OCI-LY3 (cell line): Measurements from ENCODE around the gene NFIA.

ENCODE experiments used
- H2AFZ ChIP-seq: fragments of 200-600, 300-600 bp; shearing (Covaris generic); 2 replicates; pipeline ENCODE4 v1.6.0; 2014; ENCODE audit warnings: antibody characterized with exemption, low read depth, low read length
- H3K27ac ChIP-seq: fragments of 200-600, 300-600 bp; sonication (generic); 2 replicates; pipeline ENCODE4 v1.5.1; 2014; ENCODE audit warnings: mild to moderate bottlenecking, low read length, moderate library complexity, mixed read lengths
- H3K27me3 ChIP-seq: fragments of 200-600, 300-600 bp; sonication (generic); 2 replicates; pipeline ENCODE4 v1.6.1; 2014; ENCODE audit warnings: low read depth, low read length, mixed read lengths
- H3K36me3 ChIP-seq: fragments of 200-600, 300-600 bp; sonication (generic); replicated peaks from 2 replicates; pipeline ENCODE3; 2014; ENCODE audit warnings: low read depth, low read length, mixed read lengths
- H3K4me1 ChIP-seq: fragments of 300-600, 200-600 bp; sonication (generic); 2 replicates; pipeline ENCODE4 v1.6.1; 2014; ENCODE audit warnings: low read length, mixed read lengths
- H3K4me2 ChIP-seq: fragments of 200-600, 300-600 bp; sonication (generic); 2 replicates; pipeline ENCODE4 v1.6.1; 2014; ENCODE audit warnings: low read length, mixed read lengths
- H3K4me3 ChIP-seq: fragments of 300-600, 200-600 bp; sonication (generic); 2 replicates; pipeline ENCODE4 v1.5.1; 2014; ENCODE audit warnings: antibody characterized with exemption, mild to moderate bottlenecking, low read length, moderate library complexity
- H3K79me2 ChIP-seq: fragments of 300-600, 200-600 bp; shearing (Covaris generic); 2 replicates; pipeline ENCODE4 v1.6.1; 2014; ENCODE audit warnings: mild to moderate bottlenecking, low read length, mixed read lengths
- H3K9ac ChIP-seq: fragments of 300-600, 200-600 bp; shearing (Covaris generic); 2 replicates; pipeline ENCODE4 v1.6.0; 2014; ENCODE audit warnings: mild to moderate bottlenecking, low read length, moderate library complexity
- H3K9me3 ChIP-seq: fragments of 200-600, 300-600 bp; shearing (Covaris generic); 2 replicates; pipeline ENCODE4 v1.6.1; 2014; ENCODE audit warnings: low read length, mixed read lengths; ENCODE audit not compliant: insufficient read depth
- H4K20me1 ChIP-seq: fragments of 200-600, 300-600 bp; sonication (generic); 2 replicates; pipeline ENCODE4 v1.6.1; 2016; ENCODE audit warnings: low read length, mixed read lengths; ENCODE audit not compliant: insufficient read depth
- EZH2phosphoT487 ChIP-seq: fragments of 200-600 bp; shearing (Covaris generic); IDR thresholded peaks from 2 replicates; pipeline ENCODE4 v1.6.1; 2018; ENCODE audit warnings: antibody characterized with exemption, mixed run types, low read depth
- TF ChIP-seq, protein P1 (sequence below): fragments of 200-600, 300-600 bp; sonication (generic); IDR thresholded peaks from 2 replicates; pipeline ENCODE4 v1.5.1; 2014; ENCODE audit warnings: antibody characterized with exemption, low read length, low read depth

Gene NFIA

DNA sequence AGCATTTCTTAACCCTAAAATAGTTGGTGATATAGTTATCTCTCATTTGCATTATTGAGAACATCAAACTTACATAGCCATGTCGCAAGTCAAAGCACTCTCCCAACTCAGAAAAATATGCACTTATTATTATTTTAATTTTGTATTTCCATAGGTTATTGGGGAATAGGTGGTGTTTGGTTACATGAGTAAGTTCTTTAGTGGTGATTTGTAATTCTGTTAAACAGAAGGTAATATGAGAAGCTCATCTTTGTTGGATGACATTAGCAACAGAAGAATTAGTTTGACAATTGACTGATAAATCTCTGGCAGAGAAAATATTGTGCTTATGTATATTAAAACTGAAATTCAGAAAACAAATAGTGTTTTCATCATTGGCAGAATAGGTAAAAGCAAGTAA is 154.8 kb downstream of the NFIA start:
- H3K9me3 ChIP-seq: no peaks in the 10 kb centered on the region
- H3K9ac ChIP-seq: no peak overlapping the region
- H4K20me1 ChIP-seq: no peaks in the 10 kb centered on the region
- H3K36me3 ChIP-seq: no peaks in the 10 kb centered on the region
- no peak overlapping the region for H2AFZ ChIP-seq
- TF ChIP-seq, protein P1, sequence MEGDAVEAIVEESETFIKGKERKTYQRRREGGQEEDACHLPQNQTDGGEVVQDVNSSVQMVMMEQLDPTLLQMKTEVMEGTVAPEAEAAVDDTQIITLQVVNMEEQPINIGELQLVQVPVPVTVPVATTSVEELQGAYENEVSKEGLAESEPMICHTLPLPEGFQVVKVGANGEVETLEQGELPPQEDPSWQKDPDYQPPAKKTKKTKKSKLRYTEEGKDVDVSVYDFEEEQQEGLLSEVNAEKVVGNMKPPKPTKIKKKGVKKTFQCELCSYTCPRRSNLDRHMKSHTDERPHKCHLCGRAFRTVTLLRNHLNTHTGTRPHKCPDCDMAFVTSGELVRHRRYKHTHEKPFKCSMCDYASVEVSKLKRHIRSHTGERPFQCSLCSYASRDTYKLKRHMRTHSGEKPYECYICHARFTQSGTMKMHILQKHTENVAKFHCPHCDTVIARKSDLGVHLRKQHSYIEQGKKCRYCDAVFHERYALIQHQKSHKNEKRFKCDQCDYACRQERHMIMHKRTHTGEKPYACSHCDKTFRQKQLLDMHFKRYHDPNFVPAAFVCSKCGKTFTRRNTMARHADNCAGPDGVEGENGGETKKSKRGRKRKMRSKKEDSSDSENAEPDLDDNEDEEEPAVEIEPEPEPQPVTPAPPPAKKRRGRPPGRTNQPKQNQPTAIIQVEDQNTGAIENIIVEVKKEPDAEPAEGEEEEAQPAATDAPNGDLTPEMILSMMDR: no peak
- no peak for TF ChIP-seq EZH2phosphoT487
- no peak overlapping the region for H3K4me3 ChIP-seq
- H3K27ac ChIP-seq: no peak overlapping the region
- H3K27me3 ChIP-seq: no peaks in the 10 kb centered on the region
- no peaks in the 10 kb centered on the region for H3K4me1 ChIP-seq
- no peaks in the 10 kb centered on the region for H3K79me2 ChIP-seq
- no peak overlapping the region for H3K4me2 ChIP-seq

DNA sequence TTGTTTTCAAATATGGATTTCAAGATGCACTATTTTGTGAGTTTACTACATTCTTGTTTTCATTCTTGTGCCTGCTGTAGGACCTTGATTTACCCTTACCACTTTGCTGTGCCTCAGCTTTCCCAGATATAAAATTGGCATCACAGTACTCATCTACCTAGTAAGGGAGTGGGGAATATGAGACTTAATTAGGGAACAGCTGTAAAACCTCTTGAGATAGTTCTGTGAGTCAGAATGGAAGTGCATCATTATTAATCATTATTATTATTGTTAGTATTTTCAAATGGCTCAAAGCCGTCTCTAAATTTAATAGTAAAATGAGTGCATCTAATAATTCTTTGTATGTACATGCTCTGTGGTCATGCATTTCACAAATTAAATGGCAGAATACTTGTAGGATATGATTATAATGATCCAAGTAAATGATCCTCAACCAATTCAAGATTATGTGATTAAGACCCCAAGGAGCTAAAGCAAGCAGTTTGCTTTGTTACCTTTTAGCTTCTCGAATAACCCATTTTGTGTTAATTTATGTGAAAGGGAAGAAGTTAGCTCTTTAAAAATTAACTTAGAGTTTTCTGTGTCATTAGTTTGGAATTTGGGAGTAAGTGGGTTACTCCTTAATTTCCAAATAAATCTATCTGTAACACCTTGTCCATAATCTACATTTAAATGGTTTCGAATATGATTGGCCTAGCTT is 155.4 kb downstream of the NFIA start:
- Histone ChIP-seq H3K27ac (no peak overlapping the region), H4K20me1 (no peaks in the 10 kb centered on the region), H3K4me2 (no peak overlapping the region), H3K4me1 (no peaks in the 10 kb centered on the region), H3K4me3 (no peak overlapping the region), H3K9ac (no peak overlapping the region), H3K79me2 (no peaks in the 10 kb centered on the region), H2AFZ (no peak overlapping the region), H3K27me3 (no peaks in the 10 kb centered on the region), H3K36me3 (no peaks in the 10 kb centered on the region), H3K9me3 (no peaks in the 10 kb centered on the region)
- TF ChIP-seq, protein P1: no peak
- no peak for TF ChIP-seq EZH2phosphoT487

DNA sequence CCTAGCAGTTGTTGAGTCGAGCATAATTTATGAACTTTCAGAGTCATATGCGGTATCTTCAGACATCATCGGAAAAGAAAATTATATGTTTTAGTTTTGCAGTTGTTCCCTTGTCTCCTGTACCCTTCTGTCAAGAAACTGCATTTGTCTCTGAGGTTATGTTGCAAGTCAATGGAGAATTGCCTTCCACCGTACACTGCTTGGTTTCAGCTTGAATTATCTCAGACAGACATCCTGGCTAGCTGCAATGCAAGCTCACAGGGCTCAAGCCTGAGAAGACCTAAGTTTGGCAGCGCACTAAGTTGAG is 156.0 kb downstream of the NFIA start:
- no peak overlapping the region for H3K9ac ChIP-seq
- no peaks in the 10 kb centered on the region for H3K36me3 ChIP-seq
- no peak overlapping the region for H3K4me3 ChIP-seq
- no peak for TF ChIP-seq EZH2phosphoT487
- TF ChIP-seq, protein P1: no peak
- H3K79me2 ChIP-seq: no peaks in the 10 kb centered on the region
- no peaks in the 10 kb centered on the region for H3K27me3 ChIP-seq
- H4K20me1 ChIP-seq: no peaks in the 10 kb centered on the region
- H3K27ac ChIP-seq: no peak overlapping the region
- H2AFZ ChIP-seq: no peak overlapping the region
- H3K4me1 ChIP-seq: no peaks in the 10 kb centered on the region
- no peaks in the 10 kb centered on the region for H3K9me3 ChIP-seq
- H3K4me2 ChIP-seq: no peak overlapping the region

DNA sequence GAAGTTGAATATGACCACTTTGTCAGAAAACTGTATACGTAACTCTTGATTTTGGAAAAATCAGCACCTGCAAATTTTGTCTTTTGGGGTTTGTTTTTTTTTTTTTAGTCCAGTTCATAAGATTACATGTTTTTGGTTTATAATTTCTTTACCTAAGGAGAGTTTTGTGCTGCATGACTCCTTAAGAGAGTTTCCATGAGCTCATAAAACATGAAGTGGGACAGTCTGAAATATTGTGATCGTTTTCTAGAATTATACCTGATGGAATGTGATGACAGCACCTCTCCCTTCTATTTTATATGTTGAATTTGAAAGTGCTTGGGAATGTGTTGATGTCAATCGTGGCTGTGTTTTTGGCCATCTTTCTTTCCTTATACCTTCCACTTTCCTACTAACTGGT is 158.5 kb downstream of the NFIA start:
- Histone ChIP-seq H2AFZ (no peak overlapping the region), H3K27ac (no peak overlapping the region), H3K79me2 (no peaks in the 10 kb centered on the region), H3K4me1 (peaks cover 3% of the 10 kb centered on the region; the same call in 1 of the 2 replicates), H3K9ac (no peak overlapping the region), H3K4me2 (no peak overlapping the region), H4K20me1 (no peaks in the 10 kb centered on the region), H3K36me3 (no peaks in the 10 kb centered on the region), H3K9me3 (no peaks in the 10 kb centered on the region), H3K4me3 (no peak overlapping the region), H3K27me3 (no peaks in the 10 kb centered on the region)
- TF ChIP-seq, protein P1: no peak
- no peak for TF ChIP-seq EZH2phosphoT487
